Activated CD4-positive, CD25-positive, alpha-beta regulatory T cell (primary cell): ENCODE results near the gene ARL5B.

ENCODE experiments used
- DNase-seq, 4 experiments: peaks; one replicate each; lab custom pipeline; 2025; lab: John Stamatoyannopoulos, UW

The ARL5B gene

DNA sequence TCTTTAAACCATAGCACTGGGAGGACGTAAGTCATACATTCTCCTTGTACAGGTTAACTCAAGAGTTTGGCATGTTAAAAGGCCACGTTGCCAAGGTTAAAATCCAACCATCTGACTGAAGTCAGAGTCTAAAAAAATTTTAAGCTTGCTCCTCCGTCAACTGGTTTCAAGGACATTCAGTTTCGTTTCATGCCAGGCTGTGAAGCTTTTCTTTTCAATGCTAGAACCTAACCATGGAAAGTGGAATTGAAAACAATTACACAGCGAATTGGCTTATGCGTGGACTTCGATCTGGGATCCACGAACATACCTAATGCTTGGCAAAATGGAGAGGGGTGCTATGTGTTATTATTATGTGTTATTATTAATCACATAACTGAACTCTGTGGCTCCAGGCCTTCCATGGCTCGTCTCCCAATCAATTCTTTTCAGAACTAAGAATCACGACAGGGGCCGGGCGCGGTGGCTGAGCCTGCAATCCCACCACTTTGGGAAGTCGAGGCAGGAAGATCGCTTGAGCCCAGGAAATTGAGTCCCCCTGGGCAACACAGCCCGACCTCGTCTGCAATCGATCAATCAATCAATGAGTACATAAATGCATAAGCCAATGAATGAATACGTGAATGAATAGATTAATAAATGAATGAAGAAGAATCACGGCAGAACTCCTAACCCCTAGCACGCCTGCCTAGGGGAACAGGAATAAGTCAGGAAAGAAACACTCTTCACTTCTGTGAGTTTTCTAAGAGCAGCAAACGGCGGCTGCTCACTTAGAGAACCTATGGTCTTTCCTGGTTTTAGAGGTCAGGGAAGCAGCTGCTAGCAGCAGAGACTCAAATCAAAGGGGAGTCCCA lies 733 bp upstream of the ARL5B start:
- peak in 2 of 4 experiments; percentile 9 to 13 for DNase-seq

- no peak for DNase-seq
These were observed 746 bp downstream of the ARL5B start for GRCh38 chr10:18659819-18660535.

DNA sequence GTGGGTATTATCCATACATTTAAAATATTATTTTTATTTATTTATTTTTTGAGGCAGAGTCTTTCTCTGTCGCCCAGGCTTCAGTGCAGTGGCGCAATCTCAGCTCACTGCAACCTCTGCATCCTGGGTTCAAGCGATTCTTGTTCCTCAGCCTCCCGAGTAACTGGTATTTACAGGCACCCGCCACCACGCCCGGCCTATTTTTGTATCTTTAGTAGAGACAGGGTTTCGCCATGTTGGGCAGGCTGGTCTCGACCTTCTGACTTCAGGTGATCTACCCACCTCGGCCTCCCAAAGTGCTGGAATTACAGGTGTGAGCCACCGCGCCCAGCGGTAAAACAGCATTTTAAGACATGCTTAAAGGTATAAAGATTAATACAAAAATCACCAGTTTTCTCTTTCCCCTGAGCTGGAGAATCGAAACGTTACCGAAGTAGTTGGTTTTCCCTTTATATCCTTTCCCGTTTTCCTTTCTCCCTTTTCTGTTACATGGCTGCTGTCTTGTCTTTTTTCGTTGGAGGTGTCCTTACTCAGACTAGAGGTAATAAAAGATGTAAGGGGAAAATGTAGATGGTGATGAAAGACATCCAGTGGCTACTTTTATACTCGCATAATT lies 1.7 kb downstream of the ARL5B start:
- no peak for DNase-seq

DNA sequence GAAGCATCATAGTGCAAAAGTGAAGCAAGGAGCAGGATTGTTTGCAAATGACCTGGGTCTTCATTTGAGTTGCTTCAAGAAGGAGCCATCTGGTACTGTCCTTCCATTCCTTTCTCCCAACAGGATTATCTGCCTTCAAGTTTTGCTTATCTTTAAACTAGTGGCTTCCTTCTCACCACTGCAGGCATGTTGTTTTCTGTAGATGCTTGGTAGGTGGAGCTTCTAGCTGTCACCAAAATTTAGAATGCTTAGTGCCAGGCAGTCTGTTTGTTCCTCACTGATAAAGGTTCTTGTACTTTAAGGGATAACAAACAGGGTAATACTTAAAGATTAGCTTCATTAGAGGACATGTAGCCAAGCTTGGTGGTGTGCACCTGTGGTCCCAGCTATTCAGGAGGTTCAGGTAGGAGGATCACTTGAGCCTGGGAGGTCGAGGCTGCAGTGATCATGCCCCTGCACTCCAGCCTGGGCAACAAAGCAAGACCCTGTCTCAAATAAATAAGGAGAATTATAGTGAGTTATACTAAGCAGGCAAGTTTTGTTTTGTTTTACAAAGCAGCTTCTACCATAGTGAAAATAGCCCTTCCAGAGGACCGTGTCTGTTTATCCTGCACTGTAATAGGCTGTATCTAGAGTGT lies 5.7 kb downstream of the ARL5B start:
- DNase-seq, result no peak

DNA sequence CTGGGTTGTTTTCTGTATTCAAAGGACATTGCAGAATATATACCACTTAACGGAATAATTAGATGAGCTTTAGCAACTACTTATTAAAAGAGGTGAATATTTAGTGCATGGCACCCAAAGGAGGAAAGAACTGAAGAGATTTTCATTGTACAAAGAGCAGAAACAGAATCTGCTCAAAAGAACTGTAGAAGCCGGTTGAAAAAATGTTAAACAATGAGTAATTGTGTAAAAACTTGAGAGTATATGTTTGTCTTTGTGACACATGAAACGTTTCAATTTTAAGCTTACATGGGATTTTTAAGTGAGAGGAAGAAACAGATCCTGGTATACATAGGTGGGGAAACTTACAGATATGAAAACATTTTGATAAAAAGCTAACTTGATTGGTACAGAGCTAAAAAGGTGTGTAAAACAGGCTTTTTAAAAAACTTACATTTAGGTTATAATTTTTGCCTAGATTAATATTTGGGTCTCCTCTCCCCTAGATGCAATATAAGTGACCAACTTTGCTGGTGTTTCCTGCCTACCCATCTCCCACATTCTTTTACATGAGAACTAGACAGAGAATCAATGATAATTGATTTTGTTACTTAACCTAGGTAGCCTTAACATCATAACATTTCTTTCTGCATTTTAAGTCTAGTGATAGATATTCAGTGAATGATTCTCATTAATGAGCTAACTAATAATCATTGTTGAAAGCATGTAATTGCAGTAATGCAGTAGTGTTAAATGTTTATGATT lies 6.8 kb downstream of the ARL5B start:
- DNase-seq, result no peak

DNA sequence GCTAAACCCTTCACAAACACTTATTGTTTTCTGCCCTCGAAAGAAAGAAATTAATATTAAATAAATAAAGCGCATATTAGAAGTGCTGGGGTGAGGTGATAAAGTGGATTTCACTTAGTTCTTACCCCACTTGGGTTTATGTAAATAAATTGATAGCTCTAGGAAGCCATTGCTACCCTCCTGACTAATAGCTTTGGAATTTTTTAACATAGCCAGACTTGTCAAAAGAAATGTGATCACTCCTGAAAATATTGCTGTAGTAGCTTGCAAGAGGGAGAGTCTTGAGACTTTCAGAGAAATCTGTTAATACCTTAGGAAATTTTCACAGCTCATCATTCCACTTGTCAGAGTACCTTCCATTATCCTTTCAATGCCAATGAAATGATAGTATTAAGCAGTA lies 7.6 kb downstream of the ARL5B start:
- DNase-seq, result no peak

GRCh38 chr10:18668026-18668425 lies 8.8 kb downstream of the ARL5B start:
- DNase-seq, result no peak

GRCh38 chr10:18675086-18675801 lies 16.0 kb downstream of the ARL5B start:
- no peak for DNase-seq

DNA sequence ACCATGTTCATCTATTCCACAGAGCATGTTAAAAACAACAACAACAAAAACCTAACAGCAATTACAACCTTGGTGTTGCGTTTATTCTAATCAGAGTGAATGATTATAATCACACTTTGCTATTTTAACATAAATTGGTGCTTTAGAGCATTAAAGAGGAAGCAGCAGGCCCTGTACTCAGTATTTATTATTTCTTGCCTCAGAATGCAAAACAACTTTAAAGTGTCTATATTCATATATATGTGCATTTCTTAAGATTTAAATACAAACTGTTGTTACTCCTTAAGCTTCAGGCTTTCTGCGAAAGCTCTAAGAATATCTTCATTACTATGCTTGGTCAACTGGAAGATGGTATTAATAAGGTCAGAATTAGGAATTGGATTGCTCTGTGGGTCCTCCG lies 21.5 kb downstream of the ARL5B start:
- no peak for DNase-seq

DNA sequence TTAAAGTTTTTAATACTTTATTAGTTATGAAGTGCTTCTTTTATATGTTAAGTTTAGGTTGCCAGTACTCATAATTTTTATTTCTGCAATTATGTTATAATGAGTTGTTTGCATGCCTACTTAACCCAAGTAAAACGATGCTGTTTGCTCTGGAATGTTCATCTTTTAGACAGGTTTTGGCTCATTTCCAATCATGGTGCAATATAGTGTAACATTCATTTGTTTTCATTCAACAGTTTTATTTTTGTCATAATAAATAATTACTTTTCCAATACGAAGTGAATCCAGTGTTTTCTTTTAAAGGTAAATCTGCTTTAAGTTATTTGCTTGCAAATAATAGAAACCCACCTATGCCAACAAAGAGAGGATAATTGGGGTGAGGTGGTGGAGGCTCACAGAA lies 22.1 kb downstream of the ARL5B start:
- DNase-seq, result no peak

DNA sequence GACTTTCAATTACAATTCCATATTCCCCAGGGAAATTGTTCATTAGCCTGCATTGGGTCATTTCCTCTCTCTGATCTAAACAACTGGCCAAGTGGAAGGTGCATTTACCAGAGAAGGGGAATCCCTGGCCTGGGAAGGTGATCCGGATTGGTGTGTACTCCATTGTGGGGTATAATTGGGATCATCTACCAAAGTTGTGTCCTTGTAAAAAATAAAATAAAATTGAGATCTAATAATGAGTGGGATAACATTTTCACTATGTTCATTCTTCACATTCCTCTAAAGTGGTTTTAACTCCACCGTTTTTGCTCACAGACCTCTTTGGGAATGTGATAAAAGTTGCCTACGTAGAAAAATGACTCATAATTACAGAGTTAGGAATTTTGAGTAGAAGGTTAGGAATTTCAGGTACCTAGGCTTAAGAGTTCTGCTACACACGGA lies 22.8 kb downstream of the ARL5B start:
- DNase-seq, result no peak

DNA sequence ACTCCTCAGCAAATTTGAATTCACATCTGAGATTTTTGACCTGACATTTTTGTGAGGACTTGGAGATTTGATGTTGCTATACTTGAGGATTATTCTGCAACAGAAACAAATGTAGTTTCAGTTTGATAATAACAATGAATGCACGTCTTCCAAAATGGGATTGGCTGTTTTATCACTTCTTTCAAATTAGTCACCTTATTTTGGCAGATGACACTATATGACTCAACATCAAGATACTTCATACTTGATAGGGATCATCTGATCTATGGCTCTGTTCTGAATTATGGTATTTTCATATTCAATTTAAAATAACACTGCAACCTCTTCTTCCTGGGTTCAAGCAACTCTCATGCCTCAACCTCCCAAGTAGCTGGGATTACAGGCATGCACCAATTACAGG lies 24.2 kb downstream of the ARL5B start:
- DNase-seq, result no peak

DNA sequence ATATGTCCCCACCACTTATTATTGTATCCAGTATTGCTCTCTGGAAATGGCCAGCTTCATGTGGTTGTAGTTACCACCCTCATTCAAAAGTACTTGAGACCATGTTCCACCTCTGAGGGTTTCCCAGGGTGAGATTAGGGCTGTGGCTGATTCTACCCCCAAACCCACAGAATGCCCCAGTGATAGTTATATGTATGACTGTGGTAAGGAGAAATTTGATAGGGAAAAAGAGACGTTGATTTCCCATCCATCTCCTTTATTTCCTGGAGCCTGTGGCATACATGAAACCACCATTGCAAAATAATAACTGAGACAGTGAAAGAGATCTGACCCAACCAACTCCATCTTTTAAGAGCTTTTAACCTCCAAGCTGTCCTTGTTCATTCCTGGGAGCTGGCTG lies 25.2 kb downstream of the ARL5B start:
- DNase-seq, result no peak

- DNase-seq, result no peak
These were observed 25.7 kb downstream of the ARL5B start for GRCh38 chr10:18684953-18685352.

DNA sequence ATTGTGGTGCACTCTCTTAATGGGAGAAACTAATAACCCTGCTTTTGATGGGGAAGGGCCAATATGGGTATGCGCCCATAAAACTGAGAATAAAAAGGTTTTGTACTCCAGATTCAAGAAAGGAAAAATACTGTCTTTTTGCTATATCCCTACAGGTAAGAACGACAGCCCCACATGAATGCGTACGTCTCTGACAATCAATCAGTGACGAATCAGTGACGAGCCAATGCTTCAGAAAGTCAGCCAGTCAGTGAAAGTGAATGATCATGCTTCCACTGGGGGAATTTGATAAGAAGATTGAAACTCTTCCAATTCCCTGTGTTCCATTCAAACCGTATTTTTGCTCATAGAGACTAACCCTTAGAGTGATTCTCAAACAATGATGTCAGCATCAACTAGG lies 26.3 kb downstream of the ARL5B start:
- no peak for DNase-seq

- DNase-seq, result no peak
These were observed 28.0 kb downstream of the ARL5B start for GRCh38 chr10:18687195-18687594.

DNA sequence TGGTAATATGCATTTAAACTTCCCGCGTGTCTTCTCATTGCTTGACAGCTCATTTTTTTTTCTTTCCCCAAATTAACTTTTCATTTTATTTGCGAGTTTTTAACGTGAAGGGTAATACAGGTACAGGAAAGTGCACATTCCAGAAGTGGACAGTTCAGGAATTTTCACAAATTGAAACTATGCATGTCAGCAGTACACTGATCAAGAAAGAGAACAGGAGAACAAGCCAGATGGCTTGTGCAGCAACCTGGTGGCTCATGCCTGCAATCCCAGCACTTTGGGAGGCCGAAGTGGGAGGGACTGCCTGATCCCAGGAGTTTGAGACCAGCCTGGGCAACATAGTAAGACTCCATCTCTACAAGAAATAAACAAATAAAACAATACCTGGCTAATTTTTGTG lies 28.5 kb downstream of the ARL5B start:
- DNase-seq, result no peak

DNA sequence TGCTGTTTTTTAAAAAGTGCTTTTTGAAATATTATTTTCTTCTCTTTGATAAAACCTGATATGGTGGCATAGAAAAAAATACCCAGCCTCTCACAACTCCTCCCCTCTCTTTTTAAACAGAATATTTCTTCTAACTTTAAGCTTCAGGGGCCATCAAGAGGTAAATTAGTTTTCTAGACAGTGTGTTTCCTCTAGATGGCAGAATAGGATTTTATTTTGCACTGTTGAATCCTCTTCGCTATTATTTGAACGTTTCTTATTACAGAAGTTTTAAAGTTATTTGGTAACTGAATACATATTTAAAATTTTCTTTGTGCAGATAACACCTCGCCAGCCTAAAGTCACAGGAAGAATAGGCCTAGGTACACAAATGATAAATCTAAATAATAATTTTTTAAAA lies 30.3 kb downstream of the ARL5B start:
- no peak for DNase-seq

GRCh38 chr10:18690541-18690940 lies 31.3 kb downstream of the ARL5B start:
- no peak for DNase-seq

DNA sequence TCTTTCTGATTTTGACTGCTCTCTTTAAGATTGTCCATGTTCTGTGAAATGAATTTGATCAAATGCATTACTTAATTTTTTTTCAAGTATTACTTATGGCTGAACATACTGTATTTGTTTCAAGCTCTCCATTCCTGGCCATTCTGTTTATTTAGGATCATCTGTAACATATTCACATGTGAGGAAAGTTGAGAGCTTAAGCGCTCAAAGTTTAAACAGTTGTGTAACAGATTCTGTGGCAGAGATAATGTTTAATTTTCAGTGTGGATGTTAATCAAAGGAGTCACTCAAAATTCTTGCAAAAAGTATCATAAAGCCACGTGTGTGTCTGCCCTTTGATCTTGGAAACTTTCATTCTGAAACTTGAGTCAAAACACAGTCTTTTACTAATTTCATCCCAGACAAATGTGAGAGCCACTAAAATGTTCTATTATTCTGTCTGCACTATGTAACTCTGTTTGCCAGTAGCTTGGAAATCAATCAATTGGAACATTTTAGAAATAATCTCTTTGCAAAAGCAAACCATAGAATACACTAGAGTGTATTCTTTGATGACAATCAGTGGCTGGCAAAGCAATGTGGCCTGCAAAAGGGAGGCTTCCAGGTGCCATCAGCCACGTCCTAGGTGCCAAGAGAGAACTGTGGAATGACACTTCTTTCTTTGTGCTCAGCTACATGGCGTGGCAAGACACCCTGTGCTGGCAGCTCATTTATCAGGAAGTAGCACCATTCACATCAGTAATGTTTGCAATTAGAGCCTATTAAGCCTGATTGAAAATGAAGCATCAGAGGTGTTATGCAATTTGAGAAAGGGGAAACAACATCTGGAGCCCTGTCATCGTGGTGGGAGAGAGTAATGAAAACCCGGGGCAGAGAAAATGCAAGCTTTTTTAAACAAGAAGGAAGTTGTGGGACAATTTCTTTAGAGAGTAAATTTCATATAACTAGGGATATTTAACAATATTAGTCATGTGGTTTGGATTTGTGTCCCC lies 40.9 kb downstream of the ARL5B start:
- no peak for DNase-seq
